ENCODE results near the gene ERC1.

DNA sequence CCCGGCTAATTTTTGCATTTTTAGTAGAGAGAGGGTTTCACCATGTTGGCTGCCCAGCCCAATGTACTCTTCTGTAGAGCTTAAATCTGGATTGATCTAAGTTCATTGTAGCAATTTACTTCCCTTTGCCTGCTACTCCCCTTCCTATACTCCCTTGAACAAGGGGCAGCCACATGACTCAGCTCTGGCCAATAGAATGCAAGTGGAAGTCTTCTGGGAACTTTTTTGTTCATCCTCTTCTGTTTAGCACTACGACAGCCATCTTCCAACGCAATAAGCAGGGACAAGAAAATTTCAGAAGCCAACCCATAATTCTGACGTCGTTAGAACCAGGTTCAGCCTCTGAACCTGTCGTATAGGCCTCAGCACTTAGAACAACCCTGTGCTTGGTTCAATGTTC lies 35.1 kb upstream of the ERC1 start:
- TF ChIP-seq RAD21 (conservative IDR thresholded peaks at IDR 0.05 in 1 of 2, IDR thresholded peaks at IDR 0.05 in 1 of 2) (no peak), RARB (CRISPR knock-in tag; IDR thresholded peaks at IDR 0.05) (no peak), POLR2A (IDR thresholded peaks at IDR 0.05; ENCODE audit: low read length) (no peak), CHD4 (IDR thresholded peaks at IDR 0.05; ENCODE audit: borderline replicate concordance) (no peak), CEBPB (IDR thresholded peaks at IDR 0.05) (no peak), POLR2AphosphoS2 (conservative IDR thresholded peaks at IDR 0.05; ENCODE audit: low read length) (no peak), EP300 (IDR thresholded peaks at IDR 0.05) (no peak)
- TF ChIP-seq, protein P1, sequence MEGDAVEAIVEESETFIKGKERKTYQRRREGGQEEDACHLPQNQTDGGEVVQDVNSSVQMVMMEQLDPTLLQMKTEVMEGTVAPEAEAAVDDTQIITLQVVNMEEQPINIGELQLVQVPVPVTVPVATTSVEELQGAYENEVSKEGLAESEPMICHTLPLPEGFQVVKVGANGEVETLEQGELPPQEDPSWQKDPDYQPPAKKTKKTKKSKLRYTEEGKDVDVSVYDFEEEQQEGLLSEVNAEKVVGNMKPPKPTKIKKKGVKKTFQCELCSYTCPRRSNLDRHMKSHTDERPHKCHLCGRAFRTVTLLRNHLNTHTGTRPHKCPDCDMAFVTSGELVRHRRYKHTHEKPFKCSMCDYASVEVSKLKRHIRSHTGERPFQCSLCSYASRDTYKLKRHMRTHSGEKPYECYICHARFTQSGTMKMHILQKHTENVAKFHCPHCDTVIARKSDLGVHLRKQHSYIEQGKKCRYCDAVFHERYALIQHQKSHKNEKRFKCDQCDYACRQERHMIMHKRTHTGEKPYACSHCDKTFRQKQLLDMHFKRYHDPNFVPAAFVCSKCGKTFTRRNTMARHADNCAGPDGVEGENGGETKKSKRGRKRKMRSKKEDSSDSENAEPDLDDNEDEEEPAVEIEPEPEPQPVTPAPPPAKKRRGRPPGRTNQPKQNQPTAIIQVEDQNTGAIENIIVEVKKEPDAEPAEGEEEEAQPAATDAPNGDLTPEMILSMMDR (IDR thresholded peaks at IDR 0.05) = no peak
- TF ChIP-seq, protein P2, sequence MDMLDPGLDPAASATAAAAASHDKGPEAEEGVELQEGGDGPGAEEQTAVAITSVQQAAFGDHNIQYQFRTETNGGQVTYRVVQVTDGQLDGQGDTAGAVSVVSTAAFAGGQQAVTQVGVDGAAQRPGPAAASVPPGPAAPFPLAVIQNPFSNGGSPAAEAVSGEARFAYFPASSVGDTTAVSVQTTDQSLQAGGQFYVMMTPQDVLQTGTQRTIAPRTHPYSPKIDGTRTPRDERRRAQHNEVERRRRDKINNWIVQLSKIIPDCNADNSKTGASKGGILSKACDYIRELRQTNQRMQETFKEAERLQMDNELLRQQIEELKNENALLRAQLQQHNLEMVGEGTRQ (IDR thresholded peaks at IDR 0.05) = no peak
- TF ChIP-seq, protein P3, sequence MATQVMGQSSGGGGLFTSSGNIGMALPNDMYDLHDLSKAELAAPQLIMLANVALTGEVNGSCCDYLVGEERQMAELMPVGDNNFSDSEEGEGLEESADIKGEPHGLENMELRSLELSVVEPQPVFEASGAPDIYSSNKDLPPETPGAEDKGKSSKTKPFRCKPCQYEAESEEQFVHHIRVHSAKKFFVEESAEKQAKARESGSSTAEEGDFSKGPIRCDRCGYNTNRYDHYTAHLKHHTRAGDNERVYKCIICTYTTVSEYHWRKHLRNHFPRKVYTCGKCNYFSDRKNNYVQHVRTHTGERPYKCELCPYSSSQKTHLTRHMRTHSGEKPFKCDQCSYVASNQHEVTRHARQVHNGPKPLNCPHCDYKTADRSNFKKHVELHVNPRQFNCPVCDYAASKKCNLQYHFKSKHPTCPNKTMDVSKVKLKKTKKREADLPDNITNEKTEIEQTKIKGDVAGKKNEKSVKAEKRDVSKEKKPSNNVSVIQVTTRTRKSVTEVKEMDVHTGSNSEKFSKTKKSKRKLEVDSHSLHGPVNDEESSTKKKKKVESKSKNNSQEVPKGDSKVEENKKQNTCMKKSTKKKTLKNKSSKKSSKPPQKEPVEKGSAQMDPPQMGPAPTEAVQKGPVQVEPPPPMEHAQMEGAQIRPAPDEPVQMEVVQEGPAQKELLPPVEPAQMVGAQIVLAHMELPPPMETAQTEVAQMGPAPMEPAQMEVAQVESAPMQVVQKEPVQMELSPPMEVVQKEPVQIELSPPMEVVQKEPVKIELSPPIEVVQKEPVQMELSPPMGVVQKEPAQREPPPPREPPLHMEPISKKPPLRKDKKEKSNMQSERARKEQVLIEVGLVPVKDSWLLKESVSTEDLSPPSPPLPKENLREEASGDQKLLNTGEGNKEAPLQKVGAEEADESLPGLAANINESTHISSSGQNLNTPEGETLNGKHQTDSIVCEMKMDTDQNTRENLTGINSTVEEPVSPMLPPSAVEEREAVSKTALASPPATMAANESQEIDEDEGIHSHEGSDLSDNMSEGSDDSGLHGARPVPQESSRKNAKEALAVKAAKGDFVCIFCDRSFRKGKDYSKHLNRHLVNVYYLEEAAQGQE (IDR thresholded peaks at IDR 0.05) = no peak
